NCI-H774 (cell line): Measurements from ENCODE around the gene ZNF33A.
A peak's percentile ranks its signal among the peaks of the same experiment; 100 is the strongest.
"Not testable (repeated sequence)": the region's sequence is repeated elsewhere in the genome, so short reads cannot be mapped to it uniquely, and the experiment has no call there.

Source experiments
- DNase-seq: peaks from one replicate; lab custom pipeline; 2025; lab: John Stamatoyannopoulos, UW

ZNF33A gene

DNA sequence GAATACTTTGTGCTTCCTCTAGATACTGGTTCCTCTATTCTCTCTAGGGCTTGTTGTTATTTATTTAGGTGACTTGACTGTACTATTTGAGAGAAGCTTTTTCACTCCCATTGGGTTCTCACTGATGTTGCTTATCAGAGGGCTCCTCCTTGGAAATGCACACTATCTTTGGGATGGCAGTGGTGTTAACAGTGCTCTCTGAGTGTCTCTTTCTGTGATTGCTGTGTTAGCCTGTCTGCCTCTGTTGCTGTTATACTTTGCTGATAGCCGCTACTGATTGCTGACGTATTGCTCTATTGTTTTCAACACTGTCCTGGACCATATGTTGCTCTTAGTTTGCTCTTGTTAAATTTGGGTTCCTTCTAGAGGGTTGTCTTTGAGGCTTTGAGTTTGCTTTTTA is 34.7 kb downstream of the ZNF33A start:
- DNase-seq = no peak

DNA sequence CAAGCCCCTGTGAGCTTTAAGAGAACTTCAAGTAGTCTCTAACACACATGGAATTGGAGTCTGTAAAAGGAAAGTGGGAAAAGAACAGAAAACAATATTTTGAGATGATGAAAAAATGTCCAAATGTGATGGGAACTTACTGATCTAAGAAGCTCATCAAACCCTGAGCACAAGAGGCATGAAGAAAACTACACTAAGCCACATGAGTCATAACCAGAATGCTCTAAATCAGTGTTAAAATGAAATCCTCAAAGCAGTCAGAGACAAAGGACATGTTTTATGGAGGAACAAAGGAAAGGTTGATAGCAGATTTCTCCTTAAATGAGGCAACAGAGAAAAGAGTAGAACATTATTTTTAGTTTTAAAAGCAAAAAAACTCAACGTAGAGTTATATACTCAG is 37.2 kb downstream of the ZNF33A start:
- no peak for DNase-seq

DNA sequence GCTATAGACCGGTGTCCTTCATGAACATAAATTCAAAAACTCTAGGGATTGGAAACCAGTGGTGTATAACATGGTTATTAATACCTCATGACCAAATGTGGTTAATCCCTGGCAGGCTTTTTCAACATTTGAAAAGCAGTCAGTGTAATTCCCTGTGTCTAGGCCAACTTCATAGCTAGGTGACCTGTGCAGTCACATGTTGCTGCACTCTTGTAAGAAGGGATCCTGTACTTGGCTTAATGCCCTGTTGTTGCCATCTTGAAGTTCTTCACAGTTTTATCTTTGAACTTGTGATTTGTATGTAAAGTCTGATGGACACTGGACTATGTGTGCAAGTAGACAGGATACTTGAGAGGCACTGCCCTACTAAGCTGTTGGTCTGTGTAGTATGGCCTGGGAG is 39.7 kb downstream of the ZNF33A start:
- no peak for DNase-seq

DNA sequence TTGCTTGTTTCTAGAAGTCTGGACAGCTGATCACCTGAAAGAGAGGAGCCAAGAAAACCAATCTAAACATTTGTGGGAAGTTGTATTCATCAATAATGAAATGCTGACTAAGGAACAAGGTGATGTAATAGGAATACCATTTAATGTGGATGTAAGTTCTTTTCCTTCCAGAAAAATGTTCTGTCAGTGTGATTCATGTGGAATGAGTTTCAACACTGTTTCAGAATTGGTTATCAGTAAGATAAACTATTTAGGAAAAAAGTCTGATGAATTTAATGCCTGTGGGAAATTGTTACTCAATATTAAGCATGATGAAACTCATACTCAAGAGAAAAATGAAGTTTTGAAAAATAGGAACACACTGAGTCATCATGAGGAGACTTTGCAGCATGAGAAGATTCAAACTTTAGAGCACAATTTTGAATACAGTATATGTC is 43.9 kb downstream of the ZNF33A start:
- DNase-seq = no peak

DNA sequence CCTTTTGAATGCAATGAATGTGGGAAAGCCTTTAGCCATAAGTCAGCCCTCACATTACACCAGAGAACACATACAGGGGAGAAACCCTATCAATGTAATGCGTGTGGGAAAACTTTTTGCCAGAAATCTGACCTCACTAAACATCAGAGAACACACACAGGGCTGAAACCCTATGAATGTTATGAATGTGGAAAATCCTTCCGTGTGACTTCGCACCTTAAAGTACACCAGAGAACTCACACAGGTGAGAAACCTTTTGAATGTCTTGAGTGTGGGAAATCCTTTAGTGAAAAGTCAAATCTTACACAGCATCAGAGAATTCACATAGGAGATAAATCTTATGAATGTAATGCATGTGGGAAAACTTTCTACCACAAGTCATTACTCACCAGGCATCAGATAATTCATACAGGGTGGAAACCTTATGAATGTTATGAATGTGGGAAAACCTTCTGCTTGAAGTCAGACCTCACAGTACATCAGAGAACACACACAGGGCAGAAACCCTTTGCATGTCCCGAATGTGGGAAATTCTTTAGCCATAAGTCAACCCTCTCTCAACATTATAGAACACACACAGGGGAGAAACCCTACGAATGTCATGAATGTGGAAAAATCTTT is 44.9 kb downstream of the ZNF33A start:
- not testable (repeated sequence) for DNase-seq

DNA sequence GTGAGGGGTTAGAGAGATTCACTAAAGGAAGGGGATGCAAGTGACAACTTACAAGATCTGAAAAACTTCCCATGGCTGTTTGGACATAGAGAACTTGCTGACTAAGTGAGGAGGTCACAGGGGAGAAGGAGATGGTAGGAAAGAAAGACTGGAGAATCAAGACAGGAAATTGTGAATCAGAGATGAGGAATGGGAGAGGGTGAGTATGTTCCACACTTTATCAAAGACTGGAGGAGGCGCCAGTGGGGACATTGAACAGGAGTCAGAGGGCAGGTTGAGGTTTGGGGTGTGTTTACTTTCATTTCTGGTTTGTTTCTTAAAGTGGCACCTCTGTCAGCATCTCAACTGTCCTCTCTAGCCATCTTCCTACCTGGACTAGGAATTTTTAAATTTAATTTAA is 59.2 kb downstream of the ZNF33A start:
- not testable (repeated sequence) for DNase-seq

DNA sequence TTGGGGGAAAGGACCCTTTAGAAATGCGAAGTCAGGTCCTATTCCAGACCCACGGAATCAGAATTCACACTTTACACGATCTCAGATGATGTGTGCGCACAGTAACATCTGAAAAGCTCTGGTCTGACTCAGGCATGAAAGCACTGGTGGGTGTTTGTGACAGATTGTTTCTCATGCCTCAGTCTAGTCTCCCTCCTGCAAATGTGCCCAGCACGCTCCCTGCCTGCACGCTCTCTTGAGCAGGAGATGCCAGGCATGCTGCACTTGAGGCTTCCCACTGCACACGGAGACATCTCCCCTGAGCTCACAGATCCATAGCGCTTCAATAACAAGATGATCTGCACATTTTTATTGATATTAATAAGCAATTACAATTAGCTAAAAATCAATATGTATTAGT is 60.0 kb downstream of the ZNF33A start:
- no peak for DNase-seq

DNA sequence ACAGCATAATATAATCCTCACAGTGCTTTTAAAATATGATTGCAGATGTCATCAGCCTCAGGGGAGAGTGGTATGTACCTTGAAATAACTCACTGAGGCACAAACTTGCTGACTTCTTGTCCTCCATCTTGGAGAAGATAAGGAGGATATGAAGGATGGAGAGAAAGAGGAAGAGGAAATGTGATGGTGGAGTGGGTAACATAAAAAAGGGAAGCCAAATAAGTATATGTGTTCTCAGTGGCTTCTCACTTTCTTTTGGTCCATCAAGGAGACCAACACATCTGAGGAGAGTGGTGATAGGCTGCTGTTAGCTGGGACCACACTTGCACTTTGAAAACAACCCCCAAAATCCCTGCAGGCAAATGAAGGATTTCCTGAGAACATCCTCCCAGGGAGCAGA is 62.1 kb downstream of the ZNF33A start:
- no peak for DNase-seq

DNA sequence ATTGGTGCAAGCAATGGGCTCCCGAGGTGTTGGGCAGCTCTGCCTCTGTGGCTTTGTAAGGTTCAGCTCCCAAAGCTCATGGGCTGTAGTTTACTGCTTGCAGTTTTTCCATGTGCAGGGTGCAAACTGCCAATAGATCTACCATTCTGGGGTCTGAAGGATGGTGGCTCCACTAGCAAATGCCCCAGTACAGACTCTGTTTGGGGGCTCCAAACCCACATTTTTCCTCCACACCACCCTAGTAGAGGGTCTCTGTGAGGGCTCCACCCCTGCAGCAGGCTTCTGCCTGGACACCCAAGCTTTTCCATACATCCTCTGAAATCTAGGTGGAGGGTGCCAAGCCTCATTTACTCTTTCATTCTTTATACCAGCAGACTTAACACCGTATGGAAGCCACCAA is 66.2 kb downstream of the ZNF33A start:
- no peak for DNase-seq

DNA sequence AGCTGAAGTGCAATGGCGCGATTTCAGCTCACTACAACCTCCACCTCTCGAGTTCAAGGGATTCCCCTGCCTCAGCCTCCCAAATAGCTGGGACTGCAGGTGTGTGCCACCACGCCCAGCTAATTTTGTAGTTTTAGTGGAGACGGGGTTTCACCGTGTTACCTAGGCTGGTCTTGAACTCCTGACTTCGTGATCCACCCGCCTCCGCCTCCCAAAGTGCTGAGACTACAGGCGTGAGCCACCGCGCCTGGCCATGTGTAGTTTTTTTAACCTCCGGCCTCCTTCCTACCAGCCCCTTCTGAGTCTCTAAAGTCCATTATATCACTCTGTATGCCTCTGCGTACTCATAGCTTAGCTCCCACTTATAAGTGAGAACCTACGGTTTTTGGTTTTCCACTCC is 82.8 kb downstream of the ZNF33A start:
- not testable (repeated sequence) for DNase-seq

DNA sequence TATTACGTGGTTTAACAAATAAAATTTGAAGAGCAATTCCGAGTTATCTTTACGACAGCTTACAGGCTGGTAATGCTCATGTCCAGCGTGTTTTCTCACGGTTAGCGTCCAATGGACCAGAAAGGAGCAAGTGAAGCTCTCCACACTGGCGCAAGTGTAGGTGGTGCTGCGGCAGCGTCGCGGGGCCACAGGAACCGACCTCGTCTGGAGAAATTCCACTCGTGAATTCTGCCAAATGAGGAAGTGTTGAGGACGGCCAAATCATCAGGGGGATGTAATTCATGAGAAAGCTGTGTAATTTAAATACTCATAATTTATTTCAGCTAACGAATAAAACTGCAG is 83.3 kb downstream of the ZNF33A start:
- DNase-seq = no peak

DNA sequence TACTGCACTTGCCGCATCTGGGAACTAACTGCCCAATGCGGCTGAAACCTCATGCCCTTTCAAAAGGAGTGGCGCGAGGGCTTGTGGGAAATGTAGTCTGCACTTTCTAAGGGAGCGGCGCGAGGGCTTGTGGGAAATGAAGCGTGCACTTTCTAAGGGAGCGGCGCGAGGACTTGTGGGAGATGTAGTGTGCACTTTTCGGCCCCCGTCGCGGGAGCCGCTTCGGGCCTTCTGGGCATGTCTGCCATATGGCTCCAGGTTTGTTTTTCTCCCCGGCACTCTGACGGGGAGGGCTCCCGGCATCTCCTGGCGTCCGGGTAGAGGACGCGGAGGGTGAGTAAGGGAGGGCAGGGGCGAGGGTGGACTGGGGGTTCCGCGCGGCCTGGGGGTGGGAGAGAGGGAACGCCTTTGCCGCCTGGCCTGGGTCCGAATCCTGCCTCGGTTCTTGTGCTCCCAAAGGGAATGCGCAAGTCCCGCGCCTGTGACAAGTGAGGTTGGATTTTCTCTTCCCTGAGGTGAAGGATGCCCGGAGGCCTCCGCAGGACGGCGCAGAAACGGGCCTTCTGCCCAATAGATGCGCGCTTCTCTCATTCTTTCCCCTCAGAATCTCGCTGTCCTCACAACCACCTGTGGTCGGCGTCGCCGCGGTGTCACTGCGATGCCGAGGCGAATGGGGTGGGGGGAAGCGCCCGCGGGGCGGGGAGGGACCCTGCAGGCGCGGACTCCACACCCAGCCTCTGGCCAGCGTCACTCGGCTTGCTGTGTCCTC is 83.9 kb downstream of the ZNF33A start, which contains the start of gene ZNF37A:
Gene ZNF37A, plus strand, starts transcription at position 180 of the 769 bp plus-strand sequence. CDS start 2,281 bp downstream, outside the sequence.
- peak; percentile 90 for DNase-seq

DNA sequence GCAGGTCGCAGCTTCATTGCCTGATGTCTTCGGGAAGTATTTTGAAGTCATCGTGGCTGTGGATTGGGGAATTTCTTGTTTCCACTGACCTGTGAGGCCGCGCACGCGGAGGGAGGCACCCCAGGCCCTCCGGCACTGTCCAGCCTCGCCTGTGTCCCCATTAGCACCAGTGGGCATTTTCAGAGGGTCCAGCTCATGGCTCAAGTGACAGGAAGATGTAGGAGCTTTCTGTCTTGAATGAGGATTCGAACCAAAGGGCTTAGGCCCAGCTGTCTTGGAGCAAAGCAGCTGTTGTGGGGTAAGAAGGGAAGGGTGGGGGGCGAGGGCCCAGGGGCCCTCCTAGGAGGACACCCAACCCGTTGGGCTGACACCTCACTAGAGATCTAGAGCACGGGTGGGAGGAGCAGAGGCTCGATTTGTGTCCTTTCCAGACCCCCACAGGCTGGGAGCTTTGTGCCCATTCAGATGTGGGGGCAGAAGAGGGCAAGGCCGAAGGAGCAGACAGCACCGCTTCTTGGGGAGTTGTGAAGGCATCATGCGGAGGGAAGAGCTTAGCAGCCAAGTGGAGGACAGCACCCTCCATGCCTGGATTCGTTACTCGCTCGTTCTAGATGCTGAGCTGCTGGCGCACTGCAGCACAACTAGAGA is 84.6 kb downstream of the ZNF33A start:
- DNase-seq = no peak

DNA sequence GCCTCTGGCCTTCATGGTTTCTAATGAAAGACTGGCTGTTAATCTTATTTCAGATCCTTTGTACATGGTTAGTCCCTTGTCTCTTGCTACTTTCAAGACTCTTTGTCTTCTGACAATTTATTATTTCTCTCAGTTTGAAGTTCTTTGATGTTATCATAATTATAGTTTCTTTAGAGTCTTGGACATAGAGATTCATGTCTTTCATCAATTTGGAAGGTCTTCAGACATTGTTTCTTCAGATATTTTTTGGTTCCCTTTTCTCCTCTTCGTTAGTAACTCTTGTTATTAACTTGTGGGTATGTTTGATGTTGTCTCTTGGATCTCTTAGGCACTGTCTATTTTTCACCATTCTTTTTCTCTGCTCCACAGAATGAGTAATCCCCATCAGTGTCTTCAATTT is 92.4 kb downstream of the ZNF33A start:
- DNase-seq = no peak

DNA sequence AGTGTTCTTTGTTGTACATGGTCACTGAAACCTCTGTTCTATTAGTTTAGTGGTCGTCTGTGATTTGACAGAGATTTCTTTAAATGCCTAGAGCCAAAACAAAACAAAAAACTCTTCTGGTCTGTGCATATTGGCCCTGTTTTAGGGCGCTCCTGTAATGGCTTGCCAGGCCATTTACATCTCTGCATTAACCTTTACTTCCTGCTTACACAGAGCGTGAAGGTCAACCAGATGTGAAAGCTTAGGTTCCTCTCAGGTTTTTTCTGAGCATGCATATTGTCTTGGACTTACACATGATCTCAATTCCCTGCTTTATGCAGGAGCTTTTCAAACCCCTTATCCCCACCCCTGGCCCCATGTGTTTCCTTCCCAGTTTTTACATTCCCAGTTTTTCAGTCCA is 93.3 kb downstream of the ZNF33A start:
- no peak for DNase-seq

DNA sequence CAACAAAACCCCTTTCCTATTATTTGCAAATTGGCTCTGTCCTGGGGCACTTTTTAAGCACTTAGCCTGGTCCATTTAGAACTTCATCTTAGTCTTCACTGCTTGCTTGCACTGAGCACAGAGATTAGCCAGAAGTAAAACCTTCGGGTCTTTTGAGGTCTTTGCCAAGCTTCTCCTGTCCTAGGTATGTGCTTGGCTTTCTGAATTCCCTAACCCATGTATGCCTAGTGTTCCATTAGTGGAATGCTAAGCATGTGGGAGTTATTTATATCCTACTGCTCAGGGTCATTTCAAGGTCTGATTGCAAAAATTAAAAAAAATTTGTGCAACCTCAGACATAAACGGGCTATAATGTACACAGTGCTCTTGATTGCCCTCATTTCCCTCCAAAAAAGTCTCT is 101.7 kb downstream of the ZNF33A start:
- DNase-seq = no peak
